SH-SY5Y (cell line): ENCODE results near the gene HOXD8.

Source experiments
- GATA2 ChIP-seq: IDR thresholded peaks from 2 replicates; pipeline ENCODE4 v1.6.1; 2011; ENCODE audit warnings: mild to moderate bottlenecking, low read depth, low read length
- GATA3 ChIP-seq: IDR thresholded peaks from 2 replicates; pipeline ENCODE4 v1.6.1; 2011; ENCODE audit warnings: low read depth, mild to moderate bottlenecking, low read length, moderate library complexity

GRCh38 chr2:176178757-176179295 lies 49.3 kb downstream of the HOXD8 start:
- TF ChIP-seq GATA2: no peak
- TF ChIP-seq GATA3: no peak
